Brain pericyte (primary cell): ENCODE measurements around the gene CHST11.
"Not testable (repeated sequence)": the region's sequence is repeated elsewhere in the genome, so short reads cannot be mapped to it uniquely, and the experiment has no call there.

Experiments used
- DNase-seq: peaks from one replicate; pipeline ENCODE4 v3.0.0-alpha.2; 2012; ENCODE audit warnings: low read depth, low spot score

Gene CHST11

DNA sequence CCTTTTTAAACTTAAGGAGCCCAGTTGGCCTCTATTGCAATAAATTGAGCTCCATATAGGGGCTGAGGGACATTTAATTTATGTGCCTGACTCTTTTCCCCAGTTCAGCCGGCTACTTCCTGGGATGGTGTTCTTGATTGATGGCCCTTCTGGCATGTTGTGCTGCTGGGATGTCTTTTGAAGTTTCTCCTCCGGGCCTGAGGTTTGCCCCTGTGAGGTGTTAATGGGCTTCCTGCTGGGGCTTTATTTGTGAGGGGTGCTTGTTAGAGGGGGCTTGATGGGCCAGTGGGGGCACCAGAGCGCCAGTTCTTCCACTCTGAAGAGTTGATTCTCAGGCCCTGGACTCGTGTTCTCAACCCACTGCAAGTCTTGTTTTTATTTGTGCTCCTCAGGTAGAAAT is 69.6 kb downstream of the CHST11 start:
- DNase-seq: no peak

DNA sequence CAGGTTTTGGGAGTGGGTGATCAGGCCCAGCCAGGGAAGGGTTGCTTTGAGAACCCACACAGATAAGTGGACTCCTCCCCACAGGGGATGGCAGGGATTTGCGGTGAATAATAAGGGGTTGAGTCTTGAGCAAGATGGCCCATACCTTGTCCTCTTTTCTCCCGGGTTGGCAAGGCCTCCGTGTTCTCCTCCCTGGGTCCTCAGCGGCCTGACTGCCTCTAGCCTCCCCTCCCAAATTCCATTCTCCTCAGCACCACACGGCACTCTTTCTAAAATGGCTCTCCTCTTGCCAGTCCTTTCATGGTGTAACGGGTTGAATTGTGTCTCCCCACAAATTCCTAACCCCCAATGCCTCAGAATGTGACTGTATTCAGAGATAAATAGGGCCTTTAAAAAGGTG is 70.0 kb downstream of the CHST11 start:
- no peak for DNase-seq

DNA sequence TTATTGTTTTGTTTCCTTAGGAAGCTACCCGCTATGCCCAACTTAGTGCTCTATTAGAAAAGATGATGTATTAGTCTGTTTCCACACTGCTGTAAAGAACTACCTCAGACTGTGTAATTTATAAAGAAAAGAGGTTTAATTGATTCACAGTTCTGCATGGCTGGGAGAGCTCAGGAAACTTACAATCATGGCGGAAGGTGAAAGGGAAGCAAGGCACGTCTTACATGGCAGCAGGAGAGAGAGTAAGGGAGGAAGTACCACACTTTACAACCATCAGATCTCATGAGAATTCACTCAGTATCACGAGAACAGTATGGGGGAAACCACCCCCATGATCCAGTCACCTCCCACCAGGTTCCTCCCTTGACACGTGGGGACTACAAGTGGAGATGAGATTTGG is 70.9 kb downstream of the CHST11 start:
- DNase-seq: not testable (repeated sequence)

DNA sequence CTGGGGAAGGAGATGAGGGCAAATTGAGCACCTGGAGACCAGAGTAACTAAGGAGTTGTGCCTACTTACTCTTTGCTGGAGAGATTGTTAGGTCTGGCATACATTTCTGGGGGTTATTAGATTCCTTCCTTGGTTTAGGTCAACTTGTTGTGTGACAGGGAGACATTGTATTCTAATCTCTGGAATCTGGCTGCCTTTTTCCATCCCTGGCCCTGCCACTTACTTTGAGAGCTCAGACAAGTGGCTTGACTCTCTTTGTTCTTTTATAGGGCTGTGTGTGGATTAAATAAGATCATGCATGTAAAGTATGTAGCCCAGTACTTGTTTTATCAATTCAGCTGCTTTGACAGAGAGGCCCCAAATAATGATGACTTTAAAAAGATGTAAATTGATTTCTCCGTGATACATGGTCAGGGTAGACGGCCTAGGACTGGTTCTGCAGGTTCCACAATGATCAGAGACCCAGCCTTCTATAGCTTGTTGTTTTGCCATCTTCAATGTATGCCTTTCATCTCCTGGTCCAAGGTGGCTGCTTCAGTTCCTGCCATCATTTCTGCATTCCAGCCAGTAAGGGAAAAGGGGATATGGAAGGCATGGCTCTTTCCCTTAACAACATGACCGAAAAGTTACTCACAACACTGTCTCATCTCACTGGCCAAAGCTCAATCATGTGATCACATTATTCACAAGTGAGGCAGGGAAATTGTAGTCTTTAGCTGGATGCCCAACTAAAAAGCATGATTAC is 72.6 kb downstream of the CHST11 start:
- no peak for DNase-seq

DNA sequence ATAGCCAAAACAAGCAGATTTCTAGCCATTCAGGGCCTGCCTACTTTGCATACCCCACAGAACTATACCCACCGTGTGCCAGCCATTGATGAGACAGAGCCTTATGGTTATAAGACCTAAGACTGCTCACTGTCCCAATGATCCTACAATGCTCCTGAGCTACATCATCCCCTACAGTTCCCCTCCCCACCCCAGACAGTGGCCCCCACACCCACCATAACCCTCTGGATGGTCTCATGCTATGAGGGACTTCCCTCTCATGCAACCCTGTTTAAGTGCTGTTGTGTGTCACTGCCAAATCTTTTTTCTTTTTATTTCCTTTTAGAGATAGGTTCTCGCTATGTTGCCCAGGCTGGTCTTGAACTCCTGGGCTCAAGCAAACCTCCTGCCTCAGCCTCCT is 75.9 kb downstream of the CHST11 start:
- no peak for DNase-seq

DNA sequence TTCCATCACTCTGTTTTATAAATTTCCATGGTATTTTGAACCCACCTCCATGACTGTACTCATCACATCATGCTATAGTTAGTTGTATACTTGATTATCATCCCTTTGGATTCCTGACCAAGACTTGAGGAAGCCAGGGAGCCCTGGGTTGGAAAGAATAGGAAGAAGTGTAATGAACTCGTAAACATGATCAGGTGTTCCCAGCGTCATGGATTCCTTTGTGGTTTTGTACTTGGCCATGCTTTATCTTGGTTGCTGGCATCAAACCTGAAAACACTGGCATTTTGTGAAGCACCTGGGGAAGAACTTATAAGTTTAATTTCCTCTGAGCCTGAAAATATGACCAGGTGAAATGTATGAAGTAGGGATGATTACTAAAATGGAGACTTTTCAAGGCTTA is 76.4 kb downstream of the CHST11 start:
- no peak for DNase-seq

DNA sequence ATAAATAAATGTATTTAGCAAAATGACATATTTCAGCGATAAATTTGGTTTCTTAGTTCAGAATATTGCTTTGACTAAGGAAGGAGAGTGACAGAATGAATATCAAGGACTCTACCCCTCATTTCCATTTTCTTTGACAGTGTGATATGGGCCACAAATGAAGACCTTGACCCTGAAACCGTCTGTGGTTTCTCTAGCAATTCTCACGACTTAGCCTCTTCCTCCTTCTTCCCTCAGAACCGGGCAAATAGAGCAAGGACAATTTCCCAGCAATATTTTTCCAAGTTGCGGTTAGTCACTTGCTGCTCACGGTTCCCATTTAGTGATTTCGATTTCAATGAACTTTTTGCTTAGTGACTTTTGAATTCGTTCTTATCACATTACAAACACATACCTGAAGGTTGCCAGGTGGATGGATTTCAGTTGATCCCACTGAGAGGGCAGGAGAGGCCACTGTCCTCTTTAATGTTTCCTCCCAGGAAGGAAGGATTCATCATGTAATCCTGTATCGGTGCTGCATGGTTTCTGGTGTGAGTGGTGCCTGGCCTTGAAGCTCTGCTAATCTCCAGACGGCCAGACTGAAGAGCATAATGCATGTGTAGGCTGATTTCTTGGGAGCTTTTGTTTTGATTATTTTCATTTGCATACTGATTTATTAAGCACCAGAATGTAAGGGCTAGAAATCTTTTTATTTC is 77.6 kb downstream of the CHST11 start:
- no peak for DNase-seq

DNA sequence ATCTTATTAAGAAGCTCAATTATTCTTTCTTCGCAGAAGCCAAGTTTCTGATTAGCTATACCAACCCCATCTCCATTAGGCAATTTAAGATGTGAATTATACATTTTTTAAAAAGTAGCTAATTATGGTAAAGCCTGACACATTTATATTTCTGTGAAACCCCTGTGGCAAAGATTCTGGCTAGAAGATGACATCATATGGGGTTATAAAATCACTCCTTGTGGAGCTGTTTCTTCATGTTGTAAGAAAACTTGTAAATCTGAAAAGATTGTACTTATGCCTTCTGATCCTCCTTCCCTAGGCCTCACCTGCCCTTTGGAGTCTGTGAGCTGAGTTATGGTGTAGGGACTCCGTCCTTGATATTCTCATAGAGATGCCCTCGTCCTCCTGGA is 78.1 kb downstream of the CHST11 start:
- no peak for DNase-seq

DNA sequence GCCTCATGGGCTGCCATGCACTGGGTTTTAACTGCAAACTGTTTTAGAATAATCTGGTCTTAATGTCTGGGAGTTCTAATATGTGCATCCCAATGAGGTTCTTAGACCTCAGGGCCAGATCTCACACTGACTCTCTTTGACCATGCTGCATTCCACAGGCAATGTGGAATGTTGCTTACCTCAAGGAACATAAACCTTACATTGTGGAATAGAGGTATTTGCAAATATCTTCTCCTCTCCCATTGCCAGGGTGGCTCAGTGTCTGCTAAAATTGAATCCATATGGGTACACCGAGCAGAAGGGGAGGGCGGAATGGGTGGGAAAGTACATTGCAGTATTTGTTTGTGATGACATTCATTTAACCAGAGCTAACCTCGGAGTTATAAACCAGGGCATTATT is 78.6 kb downstream of the CHST11 start:
- no peak for DNase-seq

DNA sequence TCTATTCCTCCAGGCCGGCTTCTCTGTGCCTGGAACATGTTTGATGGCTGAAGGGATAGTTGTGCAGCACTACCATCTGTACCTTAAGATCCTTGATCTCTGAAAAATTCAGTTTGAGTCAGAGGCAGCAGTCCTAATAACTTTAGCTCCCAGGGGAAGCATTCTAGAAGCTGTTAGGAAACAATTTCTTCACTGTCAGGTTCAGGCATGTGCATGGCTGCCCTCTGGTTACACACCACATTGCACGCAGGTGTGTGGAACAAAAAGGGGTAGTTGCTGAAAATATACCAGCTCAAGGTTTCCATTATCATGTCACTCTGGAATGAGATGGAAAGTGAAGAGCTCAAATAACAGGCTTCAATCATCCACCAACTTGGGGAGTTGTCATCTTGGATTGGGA is 80.1 kb downstream of the CHST11 start:
- DNase-seq: no peak

DNA sequence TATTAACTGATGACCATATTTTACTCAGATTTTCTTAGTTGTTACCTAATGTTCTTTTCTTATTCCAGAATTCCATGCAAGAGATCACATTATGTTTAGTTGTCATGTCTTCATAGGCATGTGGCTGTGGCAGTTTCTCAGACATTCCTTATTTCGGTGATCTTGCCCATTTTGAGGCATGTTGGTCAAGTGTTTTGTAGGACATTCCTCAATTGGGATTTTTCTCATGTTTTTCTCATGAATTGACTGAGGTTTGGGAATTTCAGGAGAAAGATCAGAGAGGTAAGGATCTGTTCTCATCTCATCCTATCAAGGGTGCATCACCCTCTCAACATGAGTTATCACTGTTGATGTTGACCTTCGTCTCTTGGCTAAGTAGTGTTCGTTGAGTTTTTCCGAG is 81.3 kb downstream of the CHST11 start:
- DNase-seq: no peak

DNA sequence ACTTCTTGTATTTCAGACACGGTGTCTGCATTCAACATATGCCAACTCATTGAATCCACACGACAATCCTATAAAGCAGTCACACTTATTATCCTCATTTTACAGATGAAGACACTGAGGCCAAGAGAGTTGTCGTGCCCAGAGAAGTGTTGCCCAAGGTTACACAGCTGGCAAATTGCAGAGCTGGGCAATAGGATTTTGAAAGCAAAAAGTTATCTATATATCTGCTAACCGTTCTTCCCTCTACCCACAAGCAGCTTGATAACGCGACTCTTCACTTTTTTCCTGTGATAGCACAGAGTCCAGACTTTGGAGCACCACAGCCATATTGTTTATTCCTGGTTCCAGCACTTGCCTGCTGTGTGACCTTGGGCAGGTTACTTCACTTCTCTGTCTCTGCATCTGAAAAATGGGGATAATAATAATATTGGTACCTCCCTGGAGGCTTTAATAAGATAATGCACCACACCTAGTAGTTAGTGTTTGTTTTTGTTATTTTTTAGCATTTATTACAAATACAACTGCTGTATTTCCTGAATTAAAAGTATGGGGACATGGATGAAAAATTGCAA is 82.2 kb downstream of the CHST11 start:
- DNase-seq: no peak

DNA sequence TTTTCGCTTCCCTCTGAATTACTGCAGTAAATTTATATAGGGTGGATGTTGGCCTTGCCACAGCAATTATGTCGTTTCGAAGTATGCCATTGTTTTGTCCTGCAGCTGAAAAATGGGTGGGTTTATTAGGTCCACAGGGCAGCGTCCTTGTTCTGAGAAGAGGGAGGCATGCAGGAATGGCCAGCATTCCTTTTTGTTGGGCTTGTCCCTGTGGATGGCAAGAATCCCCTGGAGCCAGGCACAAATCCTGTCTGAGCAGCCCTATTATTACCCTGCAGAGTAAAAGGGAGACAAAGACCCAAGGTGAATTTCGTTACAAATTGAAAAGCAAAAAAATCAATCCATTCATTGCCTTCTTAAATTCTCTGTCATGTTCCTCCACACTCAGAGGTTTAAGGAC is 88.1 kb downstream of the CHST11 start:
- no peak for DNase-seq

DNA sequence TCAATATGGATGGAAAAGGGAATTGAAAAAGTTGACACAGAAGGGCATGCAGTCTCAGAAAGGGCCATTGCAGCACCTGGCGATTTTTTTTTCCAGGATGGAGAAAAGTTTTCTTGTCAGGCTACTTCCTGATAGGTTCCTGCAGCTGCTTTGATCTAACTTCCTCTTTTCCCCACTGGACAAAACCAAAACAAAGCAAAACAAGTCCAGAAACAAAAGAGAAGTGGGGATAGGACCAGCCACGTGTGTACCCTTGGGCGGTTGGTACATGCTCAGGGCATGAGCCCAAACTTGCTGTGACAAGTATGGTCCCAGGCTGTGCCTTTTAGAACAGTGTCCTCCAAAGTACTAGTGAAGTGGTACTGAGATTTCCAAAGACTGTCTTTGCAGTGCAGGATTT is 89.8 kb downstream of the CHST11 start:
- no peak for DNase-seq

DNA sequence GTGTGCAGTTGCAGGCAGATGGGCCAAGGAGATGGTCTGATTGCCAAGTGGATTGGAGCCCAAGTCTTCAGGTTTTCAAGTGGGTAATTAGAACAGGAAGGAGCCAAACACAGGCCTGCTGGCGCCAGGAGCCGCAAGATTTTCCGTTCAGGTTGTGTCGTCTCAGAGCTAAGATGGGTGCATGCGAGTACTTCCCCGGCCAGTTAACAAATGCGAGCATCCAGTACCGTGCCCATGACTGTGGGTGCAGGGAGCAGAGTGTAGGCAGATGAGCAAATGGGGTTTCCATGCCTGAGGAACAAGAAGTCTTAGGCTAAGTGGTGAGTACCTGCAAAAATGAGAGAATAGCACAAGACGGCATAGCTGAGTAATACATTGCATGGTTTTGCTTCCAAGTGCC is 90.5 kb downstream of the CHST11 start:
- DNase-seq: no peak

DNA sequence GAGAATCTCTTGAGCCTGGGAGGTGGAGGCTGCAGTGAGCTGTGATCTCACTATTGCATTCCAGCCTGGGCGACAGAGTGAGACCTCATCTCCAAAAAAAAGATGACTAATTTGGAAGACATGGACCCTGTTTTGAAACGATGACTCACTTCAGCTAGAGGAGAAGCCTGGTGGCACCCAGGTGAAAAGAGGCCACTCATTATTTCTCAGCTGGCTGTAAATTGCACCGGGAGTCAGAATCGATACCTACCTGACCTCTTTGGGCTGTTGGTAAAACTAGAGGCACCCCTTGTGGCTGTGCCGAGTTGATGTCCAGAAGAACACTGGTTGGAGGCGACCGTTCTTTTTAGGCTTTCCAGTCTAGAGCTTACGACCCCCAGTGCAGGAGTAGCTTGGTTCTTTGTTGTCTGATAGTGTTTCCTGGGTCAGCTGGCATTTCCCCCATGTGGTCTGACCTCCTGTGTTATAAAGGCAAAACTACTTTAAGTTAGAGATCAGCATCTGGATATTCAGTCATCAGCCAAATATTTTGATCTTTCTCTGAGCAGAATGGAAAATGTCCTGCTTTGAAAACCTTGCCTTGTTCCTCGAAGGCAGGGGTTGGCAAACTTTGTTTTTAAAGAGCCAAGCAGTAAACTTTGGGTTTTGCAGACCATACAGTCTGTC is 93.2 kb downstream of the CHST11 start:
- DNase-seq: no peak

DNA sequence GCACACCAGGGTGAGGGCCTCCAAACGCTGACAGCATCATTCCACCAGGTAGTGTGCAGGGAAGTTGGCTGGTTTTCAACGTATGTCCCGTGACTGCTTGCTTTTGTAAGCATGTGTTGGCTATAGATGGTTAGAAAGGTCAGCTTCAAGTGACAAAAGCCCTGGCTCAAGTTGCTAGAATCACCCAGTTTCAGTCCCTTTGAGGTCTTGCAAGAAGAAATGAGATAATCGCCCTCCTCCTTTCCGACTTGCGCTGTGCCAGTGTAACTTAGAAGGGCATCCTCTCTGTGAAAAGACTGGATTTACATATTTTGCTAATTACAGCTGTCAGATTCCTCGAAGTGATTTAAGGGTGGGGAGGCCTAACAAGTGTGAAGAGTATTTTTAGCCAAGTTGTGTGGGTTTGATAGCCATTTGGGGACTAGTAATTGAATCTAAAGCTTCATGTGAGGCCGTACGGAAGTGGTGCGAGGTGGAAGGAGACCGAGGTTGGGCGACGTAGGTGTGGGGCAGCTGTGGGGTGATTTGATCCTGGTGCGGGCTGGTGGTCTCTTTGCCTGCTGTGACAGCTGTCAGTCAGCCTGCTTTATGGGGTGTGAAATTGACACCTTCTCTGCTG is 94.7 kb downstream of the CHST11 start:
- DNase-seq: no peak

DNA sequence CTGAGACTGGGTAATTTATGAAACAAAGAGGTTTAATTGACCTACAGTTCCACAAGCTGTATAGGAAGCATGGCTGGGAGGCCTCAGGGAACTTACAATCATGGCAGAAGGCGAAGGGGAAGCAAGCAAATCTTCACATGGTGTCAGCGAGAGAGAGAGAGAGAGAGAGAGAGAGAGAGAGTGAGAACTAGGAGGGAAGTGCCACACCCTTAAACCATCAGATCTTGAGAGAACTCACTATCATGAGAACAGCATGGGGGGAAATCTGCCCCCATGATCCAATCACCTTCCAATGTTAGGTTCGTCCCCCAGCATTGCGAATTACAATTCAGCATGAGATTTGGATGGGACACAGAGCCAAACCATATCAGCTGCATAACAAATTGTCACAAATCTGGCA is 96.7 kb downstream of the CHST11 start:
- DNase-seq: no peak

DNA sequence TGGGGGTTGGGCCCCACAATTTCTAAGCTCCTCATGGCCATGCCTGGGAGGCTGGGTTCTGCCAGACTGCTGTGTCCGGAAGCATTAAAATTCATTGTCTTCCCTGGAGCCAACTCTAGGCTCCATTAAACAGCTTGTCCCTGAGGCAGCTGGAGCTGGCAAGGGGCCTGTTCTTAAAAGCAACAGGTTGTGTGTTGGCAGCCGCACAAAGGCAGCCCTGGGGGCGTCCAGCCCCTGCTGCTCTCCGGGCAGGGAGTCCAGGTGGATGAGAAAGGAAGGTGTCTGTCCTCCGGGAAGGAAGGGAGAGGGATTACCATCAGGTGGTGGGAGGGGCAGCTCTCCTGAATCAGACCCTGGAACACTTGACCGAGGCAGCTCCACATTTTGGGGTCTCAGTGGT is 98.9 kb downstream of the CHST11 start:
- DNase-seq: no peak

DNA sequence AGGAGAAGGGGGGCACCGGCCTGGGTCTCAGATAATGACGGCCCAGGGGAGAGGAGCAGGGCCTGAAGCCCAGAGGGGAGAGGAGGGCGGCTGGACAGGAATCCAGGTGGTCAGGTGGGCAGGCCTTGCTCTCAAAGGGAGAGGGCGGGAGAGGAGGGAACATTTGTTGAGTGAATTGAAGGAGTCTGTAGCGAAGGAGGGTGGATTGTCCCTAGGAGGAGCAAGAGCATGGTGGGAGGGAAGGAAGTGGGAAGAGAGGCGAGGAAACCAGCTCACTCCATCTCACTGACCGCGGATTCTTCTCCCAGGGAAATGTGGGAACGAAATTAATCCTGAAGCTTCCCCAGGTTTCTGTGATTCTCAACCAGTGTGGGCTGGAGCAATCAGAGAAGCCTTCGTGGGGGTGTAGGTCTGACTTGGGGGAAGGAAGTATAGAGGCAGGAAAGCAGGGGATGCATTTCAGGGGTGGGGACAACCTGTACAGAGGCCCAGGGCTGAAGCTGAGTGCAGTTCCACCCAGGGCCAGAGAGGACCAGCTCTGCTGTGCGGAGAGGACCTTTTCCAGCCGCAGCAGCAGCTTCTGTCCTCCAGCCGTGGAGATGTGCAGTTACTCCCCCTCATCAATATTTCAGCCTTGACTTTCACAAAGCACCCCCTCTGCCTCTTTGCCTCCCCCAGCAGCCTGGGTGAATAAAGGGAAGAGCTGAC is 100.9 kb downstream of the CHST11 start:
- no peak for DNase-seq

DNA sequence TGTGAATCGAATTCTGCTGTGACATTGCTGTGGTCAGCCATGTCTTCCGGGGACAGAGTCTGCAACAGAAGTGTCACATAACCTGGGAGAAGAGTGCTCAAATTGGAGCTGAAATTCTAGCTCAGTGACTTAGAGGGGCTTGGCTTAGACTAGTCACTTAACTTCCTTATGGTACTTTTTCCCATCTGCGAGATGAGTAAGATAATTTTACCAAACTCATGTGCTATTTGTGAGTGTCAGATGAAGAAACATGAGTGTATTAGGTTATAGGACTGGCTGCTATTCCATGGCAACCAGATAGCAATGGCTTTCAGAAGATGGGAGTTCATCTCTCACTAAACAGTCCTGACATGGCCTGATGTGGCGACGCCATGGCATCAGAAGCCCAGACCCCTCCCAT is 104.1 kb downstream of the CHST11 start:
- DNase-seq: no peak

DNA sequence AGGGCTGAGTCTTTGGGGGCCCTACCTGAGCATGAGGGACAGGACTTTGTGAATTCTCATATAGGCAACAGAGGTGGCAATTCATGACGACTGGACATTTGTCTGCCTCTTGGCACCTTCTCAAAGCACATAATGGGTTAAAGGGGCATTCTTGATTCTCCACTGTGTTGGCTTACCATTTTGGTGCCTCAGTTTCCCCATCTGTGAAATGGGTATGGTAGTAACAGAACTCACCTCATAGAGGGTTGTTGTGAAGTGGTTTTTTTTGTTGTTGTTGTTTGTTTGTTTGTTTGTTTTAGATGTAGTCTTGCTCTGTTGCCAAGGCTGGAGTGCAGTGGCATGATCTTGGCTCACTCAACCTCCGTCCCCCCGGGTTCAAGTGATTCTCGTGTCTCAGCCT is 106.0 kb downstream of the CHST11 start:
- no peak for DNase-seq
